GM10266 (cell line): ENCODE measurements around the gene KLHL13.

Source experiments
- DNase-seq: peaks from one replicate; pipeline ENCODE4 v3.0.0; 2012; ENCODE audit errors: extremely low spot score
- TF ChIP-seq, protein P1 (sequence below): IDR thresholded peaks from 2 replicates; pipeline ENCODE4 v1.5.1; 2012; ENCODE audit warnings: mild to moderate bottlenecking, low read depth; ENCODE audit not compliant: control insufficient read depth, insufficient read depth; ENCODE audit errors: missing control alignments

Gene KLHL13

GRCh38 chrX:117871796-117872195 lies 244.8 kb downstream of the KLHL13 start:
- TF ChIP-seq, protein P1, sequence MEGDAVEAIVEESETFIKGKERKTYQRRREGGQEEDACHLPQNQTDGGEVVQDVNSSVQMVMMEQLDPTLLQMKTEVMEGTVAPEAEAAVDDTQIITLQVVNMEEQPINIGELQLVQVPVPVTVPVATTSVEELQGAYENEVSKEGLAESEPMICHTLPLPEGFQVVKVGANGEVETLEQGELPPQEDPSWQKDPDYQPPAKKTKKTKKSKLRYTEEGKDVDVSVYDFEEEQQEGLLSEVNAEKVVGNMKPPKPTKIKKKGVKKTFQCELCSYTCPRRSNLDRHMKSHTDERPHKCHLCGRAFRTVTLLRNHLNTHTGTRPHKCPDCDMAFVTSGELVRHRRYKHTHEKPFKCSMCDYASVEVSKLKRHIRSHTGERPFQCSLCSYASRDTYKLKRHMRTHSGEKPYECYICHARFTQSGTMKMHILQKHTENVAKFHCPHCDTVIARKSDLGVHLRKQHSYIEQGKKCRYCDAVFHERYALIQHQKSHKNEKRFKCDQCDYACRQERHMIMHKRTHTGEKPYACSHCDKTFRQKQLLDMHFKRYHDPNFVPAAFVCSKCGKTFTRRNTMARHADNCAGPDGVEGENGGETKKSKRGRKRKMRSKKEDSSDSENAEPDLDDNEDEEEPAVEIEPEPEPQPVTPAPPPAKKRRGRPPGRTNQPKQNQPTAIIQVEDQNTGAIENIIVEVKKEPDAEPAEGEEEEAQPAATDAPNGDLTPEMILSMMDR: no peak

GRCh38 chrX:117860517-117860916 lies 256.1 kb downstream of the KLHL13 start:
- TF ChIP-seq, protein P1: no peak
- no peak for DNase-seq

More at GRCh38 chrX:117871796-117872195, 244.8 kb downstream of the KLHL13 start:
- no peak for DNase-seq

DNA sequence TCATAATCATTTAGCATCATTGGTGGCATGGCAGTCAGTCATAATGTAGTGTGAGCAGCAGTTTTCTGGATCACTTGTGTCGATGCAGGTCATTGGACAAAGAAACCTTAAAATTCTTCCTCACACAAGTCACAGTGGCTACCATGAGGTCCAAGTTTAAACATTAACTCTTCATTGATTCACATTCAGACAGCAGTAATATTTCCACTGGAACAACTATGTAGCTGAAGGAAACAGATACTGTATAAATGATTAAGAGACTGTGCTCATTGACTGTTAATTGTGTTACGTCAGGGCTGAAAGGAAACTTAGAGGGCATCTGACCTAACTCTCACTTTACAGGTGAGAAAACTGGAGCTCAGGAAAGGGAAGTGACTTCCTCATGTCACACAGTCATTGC lies 261.8 kb downstream of the KLHL13 start:
- DNase-seq: no peak

DNA sequence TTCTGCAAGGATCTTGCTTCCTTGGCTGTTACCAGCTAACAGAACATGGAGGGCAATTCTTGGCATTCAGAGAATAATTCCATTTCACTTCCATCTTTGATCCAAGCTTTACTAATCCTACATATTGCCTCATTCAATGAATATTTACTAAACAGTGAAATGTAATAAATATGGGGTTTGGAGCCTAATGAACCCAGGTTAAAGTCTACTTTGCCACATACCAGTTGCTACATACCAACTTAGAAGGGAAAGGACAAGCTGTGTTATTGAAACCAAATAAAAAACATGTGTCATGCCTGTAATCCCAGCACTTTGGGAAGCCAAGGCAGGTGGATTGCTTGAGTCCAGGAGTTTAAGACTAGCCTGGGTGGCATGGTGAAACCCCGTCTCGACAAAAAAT lies 265.6 kb downstream of the KLHL13 start:
- TF ChIP-seq, protein P1: no peak
- no peak for DNase-seq

More for the DNA sequence above, 261.8 kb downstream of the KLHL13 start:
- TF ChIP-seq, protein P1: no peak
